NCI-H226 (cell line): ENCODE measurements around the gene SEMA3A.
"Not testable (repeated sequence)": the region's sequence is repeated elsewhere in the genome, so short reads cannot be mapped to it uniquely, and the experiment has no call there.

Experiments
- DNase-seq: peaks from one replicate; pipeline ENCODE4 v3.0.0-alpha.2; 2015

The SEMA3A gene

DNA sequence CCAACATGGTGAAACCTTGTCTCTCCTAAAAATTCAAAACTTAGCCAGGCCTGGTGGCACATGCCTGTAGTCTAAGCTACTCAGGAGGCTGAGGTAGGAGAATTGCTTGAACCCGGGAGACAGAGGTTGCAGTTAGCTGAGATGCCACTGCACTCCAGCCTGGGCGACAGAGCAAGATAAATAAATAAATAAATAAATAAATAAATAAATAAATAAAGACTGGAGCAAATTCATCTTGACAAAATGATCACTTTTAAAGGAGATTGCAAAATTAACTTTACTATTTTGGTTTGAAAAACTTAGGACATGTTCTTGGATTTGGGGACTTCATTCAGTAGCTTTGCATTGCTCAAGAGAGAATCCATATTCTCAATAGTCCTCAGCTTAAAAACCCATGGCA lies 137.0 kb downstream of the SEMA3A start:
- DNase-seq: no peak

DNA sequence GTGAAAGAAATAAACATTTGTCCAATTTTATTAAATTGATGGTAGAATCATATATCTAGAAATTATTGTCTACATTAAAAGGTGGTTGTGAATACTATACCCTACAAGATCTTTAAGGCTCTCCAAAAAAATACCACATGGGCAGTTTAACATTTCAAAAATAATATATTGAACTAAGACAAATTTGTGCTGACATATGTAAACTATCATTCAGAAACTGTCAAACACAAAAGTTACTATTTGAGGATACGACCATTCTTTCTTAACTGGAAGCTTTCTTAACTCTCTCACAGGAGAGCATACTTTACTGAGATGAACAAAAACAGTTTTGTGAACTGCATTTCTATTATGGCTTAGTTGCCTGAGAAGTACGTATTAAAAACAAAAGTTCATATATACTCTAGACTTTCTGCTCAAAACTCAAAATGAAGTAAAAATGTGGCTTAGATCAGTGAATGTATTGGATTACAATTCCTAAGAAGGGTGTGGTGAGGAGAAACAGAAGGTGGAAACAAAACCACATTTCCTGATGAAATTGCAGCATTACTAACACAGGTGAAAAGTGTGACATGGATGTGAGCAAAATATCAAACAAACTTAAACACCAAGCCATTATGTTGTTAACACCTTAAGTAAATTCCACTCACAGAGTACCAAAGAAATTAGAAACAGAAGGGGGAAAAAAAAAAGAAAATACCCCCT lies 138.5 kb downstream of the SEMA3A start:
- no peak for DNase-seq

DNA sequence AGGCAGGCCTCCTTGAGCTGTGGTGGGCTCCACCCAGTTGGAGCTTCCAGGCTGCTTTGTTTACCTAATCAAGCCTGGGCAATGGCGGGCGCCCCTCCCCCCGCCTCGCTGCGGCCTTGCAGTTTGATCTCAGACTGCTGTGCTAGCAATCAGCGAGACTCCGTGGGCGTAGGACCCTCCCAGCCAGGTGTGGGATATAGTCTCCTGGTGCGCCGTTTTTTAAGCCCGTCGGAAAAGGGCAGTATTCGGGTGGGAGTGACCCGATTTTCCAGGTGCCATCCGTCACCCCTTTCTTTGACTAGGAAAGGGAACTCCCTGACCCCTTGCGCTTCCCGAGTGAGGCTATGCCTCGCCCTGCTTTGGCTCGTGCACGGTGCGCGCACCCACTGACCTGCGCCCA lies 139.4 kb downstream of the SEMA3A start:
- DNase-seq: not testable (repeated sequence)

DNA sequence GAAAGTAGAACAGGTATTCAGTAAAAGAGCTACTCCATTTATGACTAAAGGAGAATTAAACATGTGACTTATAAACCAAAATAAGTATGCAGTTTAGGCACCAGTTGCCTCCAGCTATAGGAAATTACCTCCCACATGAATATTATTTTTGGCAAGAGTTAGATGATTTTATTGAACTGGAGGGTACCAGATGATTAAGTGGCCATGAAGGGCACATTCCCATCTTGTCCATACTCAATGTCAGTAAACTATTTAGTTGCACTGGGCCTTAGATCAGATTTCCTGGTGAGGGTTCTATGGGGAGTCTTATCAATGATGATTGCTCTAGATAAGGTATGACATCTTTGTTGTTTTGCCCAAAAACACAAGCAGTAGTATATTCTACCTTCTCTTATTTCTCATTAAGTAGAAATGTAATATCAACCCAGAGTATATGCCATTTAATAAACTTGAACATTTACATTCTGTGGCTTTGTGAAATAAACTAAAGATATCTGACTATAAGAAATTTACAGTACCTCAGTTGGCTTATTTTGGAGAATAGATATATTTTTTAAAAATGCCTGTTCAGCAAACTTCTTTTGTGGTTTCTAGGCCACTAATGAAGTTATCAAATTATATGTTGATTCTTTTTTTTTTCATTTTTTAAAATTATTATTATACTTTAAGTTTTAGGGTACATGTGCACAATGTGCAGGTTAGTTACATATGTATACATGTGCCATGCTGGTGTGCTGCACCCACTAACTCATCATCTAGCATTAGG lies 145.3 kb downstream of the SEMA3A start:
- peak; percentile 7 for DNase-seq

DNA sequence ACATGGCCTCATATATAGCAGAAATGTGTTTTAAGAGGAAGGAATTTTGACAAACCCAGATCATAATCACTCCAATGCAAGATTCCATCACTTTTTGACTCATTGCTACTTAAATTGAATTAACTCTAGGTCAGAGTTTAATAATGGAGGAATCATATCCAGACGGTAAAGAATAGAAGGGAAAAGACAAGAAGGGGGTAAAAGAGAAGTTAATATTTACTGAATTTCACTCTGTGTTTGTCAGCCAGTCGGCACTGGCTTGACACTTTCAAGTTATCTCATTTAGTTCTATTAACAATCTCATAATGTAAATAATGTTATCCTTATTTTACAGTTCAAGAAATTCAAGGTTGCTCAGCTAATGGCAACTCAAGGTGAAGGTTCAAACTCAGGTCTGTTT lies 147.5 kb downstream of the SEMA3A start:
- no peak for DNase-seq

DNA sequence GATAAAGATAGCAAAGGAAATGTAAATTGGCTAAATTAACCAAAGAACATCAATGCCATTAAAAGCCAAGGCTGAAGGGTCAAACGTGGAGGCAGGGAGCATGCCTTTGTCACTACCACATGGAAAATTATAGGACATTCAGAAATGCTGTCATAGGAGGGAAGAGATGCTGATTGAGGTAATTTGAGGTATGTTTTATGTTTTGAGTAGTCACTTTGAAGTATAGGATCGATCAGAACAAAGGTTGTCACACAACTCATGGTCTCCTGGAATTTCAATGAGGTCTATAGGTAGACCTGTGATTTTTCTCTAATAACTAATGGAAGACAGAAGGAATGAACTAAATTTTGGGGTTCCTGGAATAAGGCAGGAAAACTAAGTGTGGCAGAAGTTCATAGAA lies 149.8 kb downstream of the SEMA3A start:
- DNase-seq: no peak

DNA sequence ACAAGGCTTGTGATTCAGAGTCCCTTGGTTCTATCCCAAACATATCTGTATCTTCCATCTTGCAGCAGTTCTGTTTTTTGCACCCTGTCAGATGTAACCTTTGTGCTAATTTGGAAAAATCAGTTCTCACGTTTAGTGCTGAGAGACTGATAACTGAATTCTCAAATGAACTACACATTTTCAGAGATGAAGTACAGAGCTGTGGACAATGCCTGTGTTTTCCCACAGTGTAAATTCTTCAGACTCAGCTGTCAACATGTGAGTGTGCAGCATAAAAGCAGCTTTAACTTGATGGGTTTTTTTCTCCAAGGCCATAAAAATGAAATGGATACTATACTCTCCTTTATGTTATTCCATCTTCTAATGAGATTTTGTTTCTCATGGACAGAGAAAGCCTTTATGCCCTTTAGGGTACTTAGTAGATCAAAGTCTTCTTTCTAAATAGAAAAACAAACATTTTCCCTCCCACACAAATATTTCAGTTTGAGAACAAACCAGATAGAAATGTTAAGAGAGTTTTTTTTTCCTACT lies 150.9 kb downstream of the SEMA3A start:
- no peak for DNase-seq

DNA sequence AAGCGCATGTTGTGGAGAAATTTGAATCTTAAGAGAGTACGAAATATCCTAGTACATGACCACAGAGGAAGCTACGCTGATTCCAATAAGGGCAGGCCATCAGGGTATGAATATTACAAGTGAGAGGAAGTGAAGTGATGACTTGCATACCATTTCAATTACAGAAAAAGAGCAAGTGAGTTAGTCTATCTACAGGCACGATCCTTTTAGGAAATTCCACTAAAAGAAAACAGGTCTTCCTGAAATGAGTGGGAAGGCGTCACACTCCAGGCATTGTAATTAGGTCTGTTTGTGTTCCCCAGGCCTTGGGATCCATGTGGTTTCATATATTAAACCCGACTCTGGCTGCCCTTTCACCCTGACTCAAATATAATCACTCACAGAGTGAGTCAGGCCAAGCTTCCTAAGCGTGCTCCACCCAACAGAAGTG lies 152.5 kb downstream of the SEMA3A start:
- DNase-seq: peak; percentile 69

DNA sequence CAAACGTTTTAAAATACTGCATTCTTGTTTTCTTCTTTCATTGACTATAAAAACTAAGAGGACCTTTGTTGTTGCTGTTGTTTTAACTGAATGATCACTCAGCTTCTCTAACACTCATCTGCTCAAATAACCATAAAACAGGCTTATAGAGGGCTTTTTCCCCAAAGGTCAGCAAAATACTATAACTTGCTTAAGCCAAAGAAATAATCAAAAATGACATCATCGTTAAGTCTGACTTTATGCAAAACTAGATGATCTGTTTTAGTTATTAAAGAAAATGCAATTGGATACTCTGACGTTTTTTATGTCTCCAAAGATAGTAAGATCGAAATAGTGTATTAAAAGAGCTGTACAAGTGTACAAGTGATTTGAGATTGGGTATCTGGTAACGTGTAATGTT lies 152.9 kb downstream of the SEMA3A start:
- no peak for DNase-seq

DNA sequence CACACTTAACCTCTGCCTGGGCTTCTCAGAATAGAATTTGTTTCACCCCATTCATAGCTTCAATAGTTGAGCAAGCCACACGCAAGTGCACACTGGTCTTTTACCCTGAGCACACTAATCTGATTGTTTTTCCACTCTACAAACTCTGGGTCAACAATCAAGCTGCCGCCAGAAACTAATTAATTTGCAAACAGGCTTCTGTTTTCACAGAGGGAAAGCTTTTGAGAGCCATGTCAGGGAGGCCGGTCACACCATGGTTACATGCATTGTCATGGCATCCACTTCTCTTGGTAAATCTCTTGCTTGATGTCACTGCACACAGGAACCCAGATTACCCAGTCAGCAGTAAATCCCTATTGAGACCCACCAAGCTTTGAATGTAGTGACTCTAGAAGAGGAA lies 154.2 kb downstream of the SEMA3A start:
- no peak for DNase-seq

DNA sequence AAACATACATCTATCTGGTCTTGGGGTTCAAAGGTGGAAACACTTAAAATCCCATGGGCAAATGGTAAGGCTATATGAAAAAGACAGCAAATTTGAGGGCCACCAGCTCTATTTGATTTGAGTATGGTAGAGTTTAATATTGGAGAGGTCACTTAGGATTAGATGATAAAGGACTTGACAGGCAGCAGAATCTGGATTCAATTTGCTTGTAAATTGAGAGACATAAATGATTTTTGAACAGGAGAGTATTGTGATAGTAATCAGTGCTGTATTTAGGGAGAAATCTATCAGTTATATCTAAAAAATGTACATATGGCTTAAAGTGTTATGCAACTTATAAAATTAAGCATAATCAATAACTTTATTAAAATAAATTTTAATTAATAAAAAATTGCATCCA lies 155.2 kb downstream of the SEMA3A start:
- DNase-seq: no peak

DNA sequence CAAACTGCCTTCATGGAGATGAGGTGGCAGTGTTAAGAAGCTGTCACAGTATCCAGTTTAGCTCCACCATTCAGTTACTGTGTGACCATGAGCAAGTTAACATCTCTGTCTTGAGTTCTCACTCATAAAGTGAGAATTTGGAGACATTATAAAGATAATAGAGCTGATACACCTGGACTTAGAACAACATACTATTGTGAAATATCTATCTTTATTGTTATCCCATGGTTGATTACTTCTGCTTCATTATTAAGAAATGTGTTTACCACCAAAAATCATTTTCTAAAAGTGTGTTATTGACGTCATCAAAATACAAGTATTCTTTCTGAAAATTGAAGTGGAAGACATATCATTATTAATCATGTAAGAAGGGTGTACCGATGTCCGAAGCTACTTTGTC lies 166.9 kb downstream of the SEMA3A start:
- no peak for DNase-seq

DNA sequence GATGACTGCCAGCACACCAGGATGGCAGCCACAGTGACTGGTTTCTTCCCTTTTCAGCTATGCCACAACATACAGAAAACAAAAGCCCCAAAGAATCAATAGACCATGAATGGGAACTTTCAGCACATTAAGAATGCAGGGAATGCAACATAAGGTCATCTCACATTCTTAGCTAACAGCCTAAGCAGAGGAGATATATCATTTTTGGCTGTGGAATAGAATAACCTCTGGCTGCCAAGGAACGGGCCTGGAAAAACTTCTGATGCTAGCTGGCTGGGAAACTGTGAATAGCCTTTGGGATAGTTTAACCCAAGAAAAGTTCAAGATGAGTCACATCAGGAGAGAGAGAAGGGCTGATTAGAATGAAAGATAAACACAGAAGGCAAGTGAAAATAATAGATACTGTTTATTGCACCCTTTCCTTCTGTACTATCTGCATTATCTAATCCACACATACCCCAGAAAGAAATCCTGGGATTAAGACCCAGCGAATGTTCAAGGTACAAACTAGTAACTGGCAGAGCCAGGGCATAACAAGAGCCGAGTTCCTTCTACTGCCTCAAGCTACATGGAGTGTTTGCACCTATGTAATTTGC lies 169.2 kb downstream of the SEMA3A start:
- peak; percentile 97 for DNase-seq

DNA sequence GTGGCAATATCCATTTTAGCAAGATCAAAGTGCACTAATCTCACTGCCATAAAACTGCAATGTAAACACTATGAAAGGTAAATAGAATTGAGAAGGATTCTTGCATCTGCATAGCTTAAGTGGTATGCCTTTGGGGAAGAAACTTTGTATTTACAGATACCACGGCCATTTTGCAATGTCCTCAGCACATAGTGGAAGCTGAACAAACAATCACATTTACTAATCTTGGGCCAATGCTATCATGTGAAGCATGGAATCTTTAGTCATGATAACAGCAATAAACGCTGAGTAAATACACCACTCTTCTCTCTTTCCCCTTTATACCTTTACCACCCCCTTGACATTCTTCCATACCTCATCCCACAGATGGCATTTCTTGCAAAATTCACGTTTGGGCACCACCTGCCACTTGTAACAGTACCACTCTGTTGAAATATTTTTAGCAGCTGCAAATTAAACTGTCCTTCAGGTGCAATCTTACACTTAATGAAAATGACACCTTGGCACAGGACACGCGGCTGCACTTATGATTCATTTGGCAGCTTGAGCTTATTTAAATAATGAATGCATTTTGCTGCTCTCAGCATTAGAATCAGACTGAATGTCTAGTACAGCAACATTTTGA lies 171.8 kb downstream of the SEMA3A start:
- no peak for DNase-seq

DNA sequence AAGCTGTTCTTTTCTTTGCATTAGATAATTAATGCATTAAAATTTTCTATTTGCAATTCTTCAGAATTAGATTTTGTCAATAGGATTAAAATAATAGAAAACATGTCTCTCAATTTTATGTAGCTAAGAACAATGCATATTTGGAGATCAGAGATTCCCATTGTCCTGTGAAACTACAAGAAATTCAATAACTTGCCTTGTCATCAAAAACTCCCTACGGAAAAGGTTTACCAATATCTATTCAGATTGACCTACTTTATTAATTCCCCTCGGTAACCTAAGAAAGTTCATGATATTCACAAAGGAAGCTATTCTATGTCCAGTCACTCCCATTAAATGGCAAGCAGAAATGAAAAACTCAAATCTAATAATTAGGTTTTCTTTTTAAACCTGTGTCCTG lies 172.6 kb downstream of the SEMA3A start:
- no peak for DNase-seq

DNA sequence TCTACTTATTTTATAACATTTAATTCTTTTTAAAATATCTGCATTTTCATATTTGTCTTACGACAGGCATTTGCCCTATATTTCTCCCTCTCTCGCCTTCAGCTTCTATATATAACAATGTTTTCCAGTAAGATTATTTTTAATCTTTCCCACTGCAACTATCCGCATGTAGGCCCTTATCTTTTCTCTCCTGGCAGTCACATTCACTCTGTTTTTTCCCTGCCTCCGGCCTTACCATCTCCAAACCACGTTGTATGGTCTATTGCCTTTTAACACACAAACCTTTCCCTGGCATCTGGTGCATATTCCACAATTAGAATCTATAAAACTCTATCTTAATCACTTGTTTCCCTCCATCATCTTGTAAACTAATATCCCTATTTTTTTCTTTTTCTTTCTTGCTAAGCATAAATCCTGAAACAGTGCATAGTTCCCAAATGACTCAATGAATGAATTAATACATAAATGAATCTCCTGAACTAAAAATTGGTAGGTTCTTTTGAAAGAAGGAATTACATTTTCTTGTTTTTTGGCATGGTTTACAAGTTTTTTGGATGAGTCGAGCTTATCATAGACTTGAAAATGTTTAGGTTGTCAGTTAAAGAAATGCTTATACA lies 173.2 kb downstream of the SEMA3A start:
- peak; percentile 8 for DNase-seq

DNA sequence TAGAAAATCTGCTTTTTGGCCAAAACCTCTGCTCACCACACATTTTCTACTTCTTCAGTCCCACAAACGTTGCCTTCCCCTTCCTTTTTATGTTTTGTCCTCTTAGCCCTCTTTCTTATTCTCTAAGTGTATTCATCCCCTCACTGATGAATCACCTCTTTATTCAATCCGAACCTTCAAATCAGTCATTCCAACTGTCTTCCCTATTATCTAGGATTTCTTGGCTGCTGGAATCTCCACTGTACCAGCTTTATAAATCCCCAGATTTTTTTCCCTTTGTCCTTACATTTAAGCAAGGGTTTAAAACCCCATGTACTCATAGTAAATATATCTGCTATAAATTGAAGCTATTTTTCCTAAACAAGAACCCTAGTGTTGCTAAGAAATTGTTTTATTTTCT lies 176.9 kb downstream of the SEMA3A start:
- peak; percentile 29 for DNase-seq

DNA sequence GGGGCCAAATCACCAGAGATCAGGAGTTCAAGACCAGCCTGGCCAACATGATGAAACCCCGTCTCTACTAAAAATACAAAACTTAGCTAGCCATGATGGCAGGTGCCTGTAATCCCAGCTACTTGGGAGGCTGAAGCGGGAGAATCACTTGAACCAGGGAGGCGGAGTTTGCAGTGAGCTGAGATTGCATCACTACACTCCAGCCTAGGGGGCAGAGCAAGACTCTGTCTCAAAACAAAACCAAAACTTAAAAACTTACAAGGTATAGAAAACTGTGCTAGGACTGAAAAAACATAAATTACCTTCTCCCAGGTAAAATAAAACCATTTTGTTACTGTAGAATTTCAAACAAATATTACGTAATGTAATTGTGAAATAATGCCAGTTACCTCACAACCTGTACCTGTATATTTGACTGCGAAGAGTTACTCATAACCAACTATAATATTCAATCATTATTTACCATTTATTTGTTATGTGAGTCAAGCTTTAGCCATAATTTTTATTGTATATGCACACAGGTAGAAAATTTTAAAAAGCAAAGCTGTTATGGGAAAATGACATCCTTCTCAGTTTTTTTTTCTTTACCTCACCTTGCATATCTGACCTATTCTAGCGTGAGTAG lies 180.9 kb downstream of the SEMA3A start:
- no peak for DNase-seq

DNA sequence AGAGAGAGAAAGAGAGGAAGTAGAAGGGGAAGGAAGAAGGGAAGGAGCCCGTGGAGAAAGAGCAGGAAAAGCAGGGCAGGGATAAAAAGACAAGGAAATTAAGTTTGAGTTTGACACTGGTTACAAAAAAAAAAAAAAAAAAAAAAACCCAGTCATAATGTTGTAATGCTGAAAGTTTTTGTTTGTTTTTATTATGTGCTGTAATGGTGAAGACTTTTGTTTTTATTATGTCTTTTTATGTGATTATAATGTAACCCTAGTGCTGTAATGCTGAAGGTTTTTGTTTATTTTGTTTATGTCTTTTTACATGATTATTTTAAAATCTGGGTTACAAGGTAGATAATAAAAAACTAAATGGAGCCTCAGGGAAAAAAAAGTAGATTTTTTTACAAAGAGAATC lies 184.8 kb downstream of the SEMA3A start:
- DNase-seq: no peak

DNA sequence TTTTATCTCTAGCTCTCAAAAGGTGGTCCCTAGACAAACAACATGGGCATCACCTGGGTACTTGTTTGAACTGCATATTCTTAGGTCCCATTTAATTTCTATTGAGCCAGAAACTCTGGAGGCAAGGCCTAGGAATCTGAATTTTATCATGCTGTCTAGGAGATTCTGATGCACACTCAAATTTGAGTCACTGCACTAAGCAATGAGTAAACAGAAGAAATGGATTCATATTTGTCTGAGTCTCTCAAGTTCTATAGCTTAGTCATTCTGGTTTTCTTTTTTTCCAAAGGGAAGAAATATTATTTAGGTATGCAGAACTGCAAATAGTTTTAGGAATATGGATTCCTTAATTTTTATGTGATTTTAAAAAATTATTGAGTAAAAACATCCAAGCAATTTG lies 185.5 kb downstream of the SEMA3A start:
- DNase-seq: no peak

DNA sequence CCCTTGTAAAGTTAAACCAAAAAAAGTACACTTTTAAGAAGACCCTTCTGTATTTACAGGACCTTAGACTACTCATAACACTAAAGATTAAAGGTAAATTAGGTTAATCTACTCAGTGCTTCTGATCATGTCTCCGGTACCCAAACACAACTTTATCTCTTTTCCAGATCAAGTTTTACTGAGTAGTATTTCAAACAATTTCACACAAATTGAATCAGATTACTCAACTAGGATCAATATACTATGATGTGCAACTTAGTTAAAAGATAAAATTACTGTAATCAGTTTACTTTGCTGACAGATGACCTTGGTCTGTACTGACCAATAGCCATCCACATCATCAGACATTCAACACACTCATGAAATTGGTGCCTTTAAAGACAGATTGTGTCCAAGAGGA lies 191.4 kb downstream of the SEMA3A start:
- no peak for DNase-seq

DNA sequence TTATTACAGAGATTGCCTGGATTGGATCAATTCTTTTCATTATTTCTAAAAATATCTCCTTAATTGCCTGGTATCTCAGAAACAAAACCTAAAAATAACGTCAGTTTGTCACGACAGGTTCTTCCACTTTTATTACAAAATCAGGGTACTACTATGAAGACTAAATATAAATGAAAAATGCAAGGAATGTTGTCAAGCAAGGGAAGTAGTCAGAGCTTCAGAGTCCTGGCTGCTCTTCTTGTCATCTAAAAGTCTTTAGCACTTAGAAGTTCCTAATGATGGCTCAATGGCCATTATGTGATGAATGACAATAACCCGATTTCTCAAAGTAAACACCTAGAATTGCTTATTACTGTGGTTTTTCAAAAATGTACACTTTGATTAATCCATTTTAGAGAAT lies 192.2 kb downstream of the SEMA3A start:
- no peak for DNase-seq

DNA sequence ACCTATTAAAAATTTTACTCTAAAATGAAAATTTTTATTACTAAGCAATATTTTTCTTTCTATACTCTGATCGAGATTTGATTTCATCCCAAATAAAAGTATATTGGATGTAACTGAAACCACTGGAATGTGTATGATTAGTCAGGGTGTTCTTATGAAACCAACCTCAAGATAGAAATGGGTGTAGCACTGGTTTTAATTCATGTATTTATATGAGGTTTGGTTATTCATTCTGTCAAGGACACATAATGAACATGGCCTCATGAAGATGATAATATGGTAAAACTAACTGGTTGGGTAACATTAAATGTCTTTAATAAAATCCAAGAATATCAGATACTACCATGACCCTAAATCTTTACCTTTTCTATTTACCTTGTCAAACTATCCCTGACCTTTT lies 197.7 kb downstream of the SEMA3A start:
- no peak for DNase-seq
